Measurements from ENCODE around the gene SPC24. TPM values are rescaled to one million over a fixed set of nuclear protein-coding genes. Genes with fewer than 3 reads are reported as not detected.

SPC24 gene
- total RNA-seq, 1 experiment from 2014 or later: 36.4 TPM

GRCh38 chr19:11203194-11204075, 47.9 kb upstream of the SPC24 start:
- CTCF ChIA-PET: interaction anchor here (0.6 to 1.7 kb wide), 5 partner anchors 14 to 112 kb away, joined by 4 to 5 read pairs (median 4); no protein-coding TSS in a partner anchor
- DNase-seq: peak; percentile 69
- no peaks in the 10 kb centered on the region for H3K9me3 Mint-ChIP-seq (ENCODE audit: low read depth, unreplicated experiment)
- no peaks in the 10 kb centered on the region for H3K27me3 Mint-ChIP-seq (ENCODE audit: unreplicated experiment)
- intact Hi-C loops (cut with micrococcal nuclease; ENCODE audit: unreplicated experiment): loop anchor here (2.0 to 10.0 kb wide), 2 partner anchors 67 to 169 kb away; no protein-coding TSS in a partner anchor
- no TSS peak for BruUV-seq (replicated peaks)
- peaks cover 20% of the 10 kb centered on the region for H3K4me1 Mint-ChIP-seq (ENCODE audit: low read depth, unreplicated experiment)
- peak overlapping the region; percentile 50 for H3K27ac Mint-ChIP-seq (ENCODE audit: unreplicated experiment)
- peak; percentile 81 for TF ChIP-seq CTCF (IDR thresholded peaks at IDR 0.05; ENCODE audit: unreplicated experiment)
- H3K4me3 Mint-ChIP-seq (ENCODE audit: low read depth, unreplicated experiment): no peak overlapping the region
- peaks cover 25% of the 10 kb centered on the region for H3K36me3 Mint-ChIP-seq (ENCODE audit: insufficient read depth, unreplicated experiment)

GRCh38 chr19:11202488-11203193, 47.1 kb upstream of the SPC24 start:
- no peak for DNase-seq
- no peaks in the 10 kb centered on the region for H3K9me3 Mint-ChIP-seq (ENCODE audit: low read depth, unreplicated experiment)
- H3K27me3 Mint-ChIP-seq (ENCODE audit: unreplicated experiment): no peaks in the 10 kb centered on the region
- CTCF ChIA-PET: interaction anchor here (1.3 to 1.7 kb wide), 2 partner anchors 64 to 77 kb away, joined by 4 to 5 read pairs; no protein-coding TSS in a partner anchor
- intact Hi-C loops (cut with micrococcal nuclease; ENCODE audit: unreplicated experiment): loop anchor here (2.0 to 10.0 kb wide), 2 partner anchors 66 to 168 kb away; no protein-coding TSS in a partner anchor
- no peak overlapping the region for H3K27ac Mint-ChIP-seq (ENCODE audit: unreplicated experiment)
- H3K4me3 Mint-ChIP-seq (ENCODE audit: low read depth, unreplicated experiment): no peak overlapping the region
- H3K36me3 Mint-ChIP-seq (ENCODE audit: insufficient read depth, unreplicated experiment): peaks cover 21% of the 10 kb centered on the region
- H3K4me1 Mint-ChIP-seq (ENCODE audit: low read depth, unreplicated experiment): peaks cover 20% of the 10 kb centered on the region
- no peak for TF ChIP-seq CTCF (IDR thresholded peaks at IDR 0.05; ENCODE audit: unreplicated experiment)
- no TSS peak for BruUV-seq (replicated peaks)

DNA sequence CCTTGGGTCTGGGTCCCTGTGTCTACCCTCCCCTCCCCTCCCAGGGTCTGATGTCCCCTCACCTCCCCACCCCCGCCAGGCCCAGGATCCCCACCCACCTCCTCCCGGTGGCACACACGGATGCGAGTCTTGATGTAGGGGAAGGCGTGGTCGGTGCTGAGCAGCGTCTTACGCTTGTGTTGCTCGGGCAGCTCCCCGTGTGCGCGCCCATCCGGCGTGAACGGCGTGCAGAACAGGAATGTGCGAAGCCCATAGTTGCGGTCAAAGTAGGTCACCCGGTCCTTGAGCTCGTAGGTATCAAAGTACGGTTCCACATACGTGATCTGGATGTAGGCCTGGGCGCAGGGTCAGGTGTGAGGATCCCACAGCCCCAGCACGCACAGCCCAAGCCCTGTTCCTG, 46.2 kb upstream of the SPC24 start:
- Mint-ChIP-seq H3K9me3 (ENCODE audit: low read depth, unreplicated experiment) (no peaks in the 10 kb centered on the region), H3K27me3 (ENCODE audit: unreplicated experiment) (no peaks in the 10 kb centered on the region), H3K27ac (ENCODE audit: unreplicated experiment) (no peak overlapping the region), H3K36me3 (ENCODE audit: insufficient read depth, unreplicated experiment) (peaks cover 27% of the 10 kb centered on the region), H3K4me1 (ENCODE audit: low read depth, unreplicated experiment) (peaks cover 20% of the 10 kb centered on the region), H3K4me3 (ENCODE audit: low read depth, unreplicated experiment) (no peak overlapping the region)
- BruUV-seq (replicated peaks): no TSS peak
- no peak for TF ChIP-seq CTCF (IDR thresholded peaks at IDR 0.05; ENCODE audit: unreplicated experiment)
- intact Hi-C loops (cut with micrococcal nuclease; ENCODE audit: unreplicated experiment): loop anchor here (2.0 to 10.0 kb wide), 2 partner anchors 65 to 167 kb away; no protein-coding TSS in a partner anchor
- DNase-seq: no peak
- CTCF ChIA-PET: no interaction called here

DNA sequence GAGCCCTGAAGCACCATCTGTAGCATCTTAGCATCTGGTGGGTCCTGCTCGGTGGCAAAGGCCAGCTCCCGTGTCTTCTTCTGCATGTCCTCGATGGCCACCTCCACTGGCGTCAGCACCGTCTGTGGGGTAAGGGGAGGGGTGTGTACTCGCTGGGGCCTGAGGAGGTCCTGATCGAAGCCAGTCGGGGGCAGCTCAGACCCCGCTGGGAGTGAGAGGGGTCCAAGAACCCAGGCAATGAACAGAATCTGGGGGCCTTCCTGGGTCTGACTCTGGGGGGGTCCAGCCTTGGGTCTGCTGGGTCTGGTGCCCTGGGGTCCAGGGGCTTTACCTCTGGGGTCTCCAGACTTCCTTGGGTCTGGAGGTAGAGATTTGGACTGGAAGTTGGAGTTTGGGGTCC, 45.3 kb upstream of the SPC24 start:
- H3K4me3 Mint-ChIP-seq (ENCODE audit: low read depth, unreplicated experiment): no peak overlapping the region
- peaks cover 24% of the 10 kb centered on the region for H3K36me3 Mint-ChIP-seq (ENCODE audit: insufficient read depth, unreplicated experiment)
- H3K27me3 Mint-ChIP-seq (ENCODE audit: unreplicated experiment): no peaks in the 10 kb centered on the region
- peaks cover 20% of the 10 kb centered on the region for H3K4me1 Mint-ChIP-seq (ENCODE audit: low read depth, unreplicated experiment)
- CTCF ChIA-PET: no interaction called here
- no peak for TF ChIP-seq CTCF (IDR thresholded peaks at IDR 0.05; ENCODE audit: unreplicated experiment)
- no peaks in the 10 kb centered on the region for H3K9me3 Mint-ChIP-seq (ENCODE audit: low read depth, unreplicated experiment)
- no peak overlapping the region for H3K27ac Mint-ChIP-seq (ENCODE audit: unreplicated experiment)
- no TSS peak for BruUV-seq (replicated peaks)
- DNase-seq: no peak
- intact Hi-C loops (cut with micrococcal nuclease; ENCODE audit: unreplicated experiment): loop anchor here (10.0 kb wide), 1 partner anchor 166 kb away; no protein-coding TSS in a partner anchor

Data from Calu3 (cell line).